Thymus (tissue), 11 donors: ENCODE data around the gene FBXL19. TPM values are rescaled to one million over a fixed set of nuclear protein-coding genes. Genes with fewer than 3 reads are reported as not detected.

Source experiments
- DNase-seq, 9 donors: peaks; one replicate each; pipeline ENCODE4 v3.0.0-alpha.2; 2013; ENCODE audit warnings: low spot score in 9 of 9, low read depth in 6 of 9, missing footprints in 1 of 9
- H3K27ac ChIP-seq, 2 donors: one replicate each; pipeline ENCODE4 v1.5.1; 2013; ENCODE audit warnings: control low read depth in 1 of 2, low read depth in 1 of 2, low read length in 1 of 2, mild to moderate bottlenecking in 1 of 2, moderate library complexity in 1 of 2
- H3K27me3 ChIP-seq, 2 donors: one replicate each; pipeline ENCODE4 v1.5.1; 2013; ENCODE audit warnings: low read length in 1 of 2; ENCODE audit not compliant: control insufficient read depth in 2 of 2, insufficient read depth in 1 of 2
- H3K36me3 ChIP-seq, 2 donors: one replicate each; pipeline ENCODE4 v1.5.1; 2013; ENCODE audit warnings: low read length in 1 of 2, mild to moderate bottlenecking in 1 of 2, moderate library complexity in 1 of 2; ENCODE audit not compliant: control insufficient read depth in 2 of 2, insufficient read depth in 2 of 2
- H3K4me1 ChIP-seq, 2 donors: one replicate each; pipeline ENCODE4 v1.5.1; 2013; ENCODE audit warnings: low read length in 2 of 2; ENCODE audit not compliant: control insufficient read depth in 2 of 2, insufficient read depth in 2 of 2
- H3K4me3 ChIP-seq, 2 donors: one replicate each; pipeline ENCODE4 v1.5.1; 2013; ENCODE audit warnings: low read length in 2 of 2, control low read depth in 1 of 2, mild to moderate bottlenecking in 1 of 2
- H3K9me3 ChIP-seq, 2 donors: one replicate each; pipeline ENCODE4 v1.5.1; 2013; ENCODE audit warnings: low read length in 1 of 2, mild to moderate bottlenecking in 1 of 2; ENCODE audit not compliant: control insufficient read depth in 2 of 2, insufficient read depth in 1 of 2
- whole genome bisulfite sequencing: extraction: QIAGEN DNeasy Blood & Tissue Kit; methylation state at CpG from one replicate; pipeline ENCODE4 v1.1.7; 2013; 5-methylcytosine and 5-hydroxymethylcytosine counted together
- polyA plus RNA-seq: library from polyadenylated mRNA; stranded (reverse); fragments of 200-250 nt; gene quantifications from one replicate; pipeline ENCODE4 v1.2.3, GENCODE V29; 2013
- total RNA-seq: library from RNA; stranded (reverse); fragments of 120-200 nt; gene quantifications from one replicate; pipeline ENCODE4 v1.2.4, GENCODE V29; 2013
- donor health status: healthy.

The FBXL19 gene
- total and polyA plus RNA-seq, 2 donors, result 10.2 to 17.0 TPM

- WGBS, result 38% methylated on average over 6 of the region's 6 CpGs
- no peaks in the 10 kb centered on the region for H3K27me3 ChIP-seq
- peak in 1 of 9 donors; percentile 52 for DNase-seq
- peaks cover 0 to 20% of the 10 kb centered on the region in 2 donors for H3K9me3 ChIP-seq
- H3K4me3 ChIP-seq, result peak overlapping the region; percentile 58 to 71
- H3K27ac ChIP-seq, result peak overlapping the region; percentile 68 to 98
- H3K36me3 ChIP-seq, result no peaks in the 10 kb centered on the region
- peaks cover 29 to 44% of the 10 kb centered on the region in 2 donors for H3K4me1 ChIP-seq
Observed at GRCh38 chr16:30901201-30902028, 22.0 kb upstream of the FBXL19 start.

- 8% methylated on average over 99 of the region's 99 CpGs for WGBS
- Histone ChIP-seq H3K36me3 (no peaks in the 10 kb centered on the region), H3K4me3 (peak overlapping the region; percentile 58 to 71), H3K9me3 (peaks cover 0 to 20% of the 10 kb centered on the region in 2 donors), H3K4me1 (peaks cover 26 to 35% of the 10 kb centered on the region in 2 donors), H3K27me3 (no peaks in the 10 kb centered on the region), H3K27ac (peak overlapping the region; percentile 91 to 98)
- peak in 3 of 9 donors; percentile 68 to 82 (median 69) for DNase-seq
Observed at GRCh38 chr16:30902029-30902972, 21.1 kb upstream of the FBXL19 start.

GRCh38 chr16:30903002-30903401 is 20.4 kb upstream of the FBXL19 start:
- Histone ChIP-seq H3K27me3 (no peaks in the 10 kb centered on the region), H3K4me1 (peaks cover 24 to 35% of the 10 kb centered on the region in 2 donors), H3K36me3 (no peaks in the 10 kb centered on the region), H3K9me3 (peaks cover 0 to 20% of the 10 kb centered on the region in 2 donors), H3K27ac (peak overlapping the region; percentile 91 to 98), H3K4me3 (peak overlapping the region; percentile 54 to 71)
- peak in 1 of 9 donors; percentile 68 for DNase-seq
- 67% methylated on average over 4 of the region's 4 CpGs for WGBS

- 46% methylated on average over 4 of the region's 4 CpGs for WGBS
- no peaks in the 10 kb centered on the region for H3K27me3 ChIP-seq
- no peak overlapping the region for H3K4me3 ChIP-seq
- peaks cover 24 to 35% of the 10 kb centered on the region in 2 donors for H3K4me1 ChIP-seq
- peak in 1 of 9 donors; percentile 57 for DNase-seq
- no peaks in the 10 kb centered on the region for H3K36me3 ChIP-seq
- H3K27ac ChIP-seq, result peak overlapping the region; percentile 88 to 91
- H3K9me3 ChIP-seq, result peaks cover 0 to 20% of the 10 kb centered on the region in 2 donors
Observed at GRCh38 chr16:30903596-30903995, 19.8 kb upstream of the FBXL19 start.

GRCh38 chr16:30904114-30904780 is 19.1 kb upstream of the FBXL19 start:
- Histone ChIP-seq H3K27ac (peak overlapping the region; percentile 88 to 91), H3K36me3 (no peaks in the 10 kb centered on the region), H3K4me1 (peaks cover 24 to 35% of the 10 kb centered on the region in 2 donors), H3K27me3 (no peaks in the 10 kb centered on the region), H3K9me3 (peaks cover 0 to 20% of the 10 kb centered on the region in 2 donors), H3K4me3 (no peak overlapping the region)
- WGBS, result 79% methylated on average over 19 of the region's 19 CpGs
- DNase-seq, result no peak

GRCh38 chr16:30907064-30907463 is 16.3 kb upstream of the FBXL19 start:
- no peaks in the 10 kb centered on the region for H3K27me3 ChIP-seq
- H3K9me3 ChIP-seq, result peaks cover 0 to 20% of the 10 kb centered on the region in 2 donors
- DNase-seq, result no peak
- H3K27ac ChIP-seq, result no peak overlapping the region
- WGBS, result 96% methylated on average over 4 of the region's 4 CpGs
- no peaks in the 10 kb centered on the region for H3K36me3 ChIP-seq
- peaks cover 15 to 25% of the 10 kb centered on the region in 2 donors for H3K4me1 ChIP-seq
- H3K4me3 ChIP-seq, result no peak overlapping the region

- DNase-seq, result no peak
- H3K27me3 ChIP-seq, result no peaks in the 10 kb centered on the region
- H3K9me3 ChIP-seq, result no peaks in the 10 kb centered on the region
- no peaks in the 10 kb centered on the region for H3K4me1 ChIP-seq
- WGBS, result 83% methylated on average over 18 of the region's 18 CpGs
- no peak overlapping the region for H3K4me3 ChIP-seq
- no peaks in the 10 kb centered on the region for H3K36me3 ChIP-seq
- no peak overlapping the region for H3K27ac ChIP-seq
Observed at GRCh38 chr16:30910427-30911029, 12.8 kb upstream of the FBXL19 start.

- Histone ChIP-seq H3K4me3 (no peak overlapping the region), H3K27ac (no peak overlapping the region), H3K9me3 (no peaks in the 10 kb centered on the region), H3K4me1 (no peaks in the 10 kb centered on the region), H3K27me3 (no peaks in the 10 kb centered on the region), H3K36me3 (no peaks in the 10 kb centered on the region)
- 97% methylated on average over 6 of the region's 6 CpGs for WGBS
- no peak for DNase-seq
Observed at GRCh38 chr16:30912794-30913412, 10.5 kb upstream of the FBXL19 start.
